Endothelial cell of umbilical vein (primary cell): ENCODE measurements around the gene AGO1. TPM values are rescaled to one million over a fixed set of nuclear protein-coding genes. Genes with fewer than 3 reads are reported as not detected.
"Not testable (repeated sequence)": the region's sequence is repeated elsewhere in the genome, so short reads cannot be mapped to it uniquely, and the experiment has no call there.

ENCODE experiments used
- BruUV-seq: library from RNA; stranded (reverse); fragments of 400-500 nt; replicated peaks from 2 replicates; lab custom pipeline; 2021; lab: Mats Ljungman, UMichigan
- CTCF ChIA-PET: fragments of 300-600, 350-600 bp; sonication (Branson Sonifier 250); formaldehyde crosslinking; loops from one replicate; lab custom pipeline; 2021; ENCODE audit warnings: antibody characterized with exemption, inconsistent platforms; lab: Charles Lee
- POLR2A ChIA-PET: fragments of 300-600, 350-600 bp; sonication (Branson Sonifier 250); formaldehyde crosslinking; loops from one replicate; lab custom pipeline; 2021; ENCODE audit warnings: antibody characterized with exemption, inconsistent platforms; lab: Charles Lee
- DNase-seq: peaks from one replicate; pipeline ENCODE4 v3.0.0-alpha.2; 2011; ENCODE audit warnings: low read depth, low spot score
- FAIRE-seq: peaks from 2 replicates; lab custom pipeline; 2011; peaks lifted over from hg19 to GRCh38; lab: Jason Lieb, UNC
- H2AFZ ChIP-seq: 2 replicates; pipeline ENCODE4 v1.6.0; 2012; ENCODE audit warnings: low read depth, low read length, control low read depth, inconsistent platforms
- H3K27ac ChIP-seq: 2 replicates; pipeline ENCODE4 v1.5.1; 2011; ENCODE audit warnings: low read depth, mild to moderate bottlenecking, control low read depth, low read length, moderate library complexity; ENCODE audit not compliant: insufficient read depth
- H3K27me3 ChIP-seq, 2 experiments: 2 replicates each; pipeline versions ENCODE4 v1.6.0 to v1.6.1; 2011; ENCODE audit warnings: low read length in 2 of 2, mixed read lengths in 1 of 2; ENCODE audit not compliant: control insufficient read depth in 2 of 2, insufficient read depth in 2 of 2
- H3K36me3 ChIP-seq, 2 experiments: 2 replicates in 1 of 2; 3 replicates in 1 of 2; pipeline ENCODE4 v1.5.1; 2011; ENCODE audit warnings: low read length in 2 of 2, mild to moderate bottlenecking in 1 of 2, moderate library complexity in 1 of 2; ENCODE audit not compliant: control insufficient read depth in 2 of 2, insufficient read depth in 2 of 2; ENCODE audit errors: extremely low read depth in 1 of 2
- H3K4me1 ChIP-seq: 3 replicates; pipeline ENCODE4 v1.5.1; 2011; ENCODE audit warnings: mild to moderate bottlenecking, low read length; ENCODE audit not compliant: control insufficient read depth, insufficient read depth; ENCODE audit errors: extremely low read depth
- H3K4me2 ChIP-seq: 2 replicates; pipeline ENCODE4 v1.6.1; 2011; ENCODE audit warnings: low read length, control low read depth, mixed read lengths; ENCODE audit not compliant: insufficient read depth
- H3K4me3 ChIP-seq, 3 experiments: fragments of 200-600 bp in 1 of 3; sonication (generic), shearing (Covaris generic) in 1 of 3; replicated peaks in 1 of 3; 2 replicates each; pipeline ENCODE4 v1.5.1; 2011 to 2016; ENCODE audit warnings: control low read depth in 3 of 3, low read length in 3 of 3, mild to moderate bottlenecking in 2 of 3, inconsistent platforms in 1 of 3, low read depth in 1 of 3, moderate library complexity in 1 of 3; ENCODE audit not compliant: insufficient read depth in 1 of 3
- H3K79me2 ChIP-seq: 2 replicates; pipeline ENCODE4 v1.6.0; 2012; ENCODE audit warnings: low read length, inconsistent platforms; ENCODE audit not compliant: control insufficient read depth, insufficient read depth
- H3K9ac ChIP-seq: replicated peaks from 2 replicates; pipeline ENCODE3; 2011; ENCODE audit warnings: low read length, control low read depth; ENCODE audit not compliant: insufficient read depth; ENCODE audit errors: extremely low read depth
- H3K9me1 ChIP-seq: replicated peaks from 3 replicates; pipeline ENCODE4 v1.6.0; 2011; ENCODE audit warnings: mild to moderate bottlenecking, low read length; ENCODE audit not compliant: control insufficient read depth, insufficient read depth; ENCODE audit errors: extremely low read depth
- H3K9me3 ChIP-seq: replicated peaks from 2 replicates; pipeline ENCODE4 v1.5.1; 2012; ENCODE audit warnings: low read length, inconsistent platforms; ENCODE audit not compliant: control insufficient read depth, insufficient read depth
- H4K20me1 ChIP-seq: replicated peaks from 2 replicates; pipeline ENCODE3; 2011; ENCODE audit warnings: mild to moderate bottlenecking, low read length; ENCODE audit not compliant: control insufficient read depth, insufficient read depth; ENCODE audit errors: extremely low read depth
- EZH2 ChIP-seq: IDR thresholded peaks from 2 replicates; pipeline ENCODE4 v1.6.1; 2012; ENCODE audit warnings: borderline replicate concordance, low read depth, mild to moderate bottlenecking, moderate library complexity, low read length, inconsistent platforms; ENCODE audit not compliant: severe bottlenecking
- FOS ChIP-seq: IDR thresholded peaks from 2 replicates; pipeline ENCODE4 v1.6.1; 2011; ENCODE audit warnings: mild to moderate bottlenecking, low read length, moderate library complexity, borderline replicate concordance; ENCODE audit not compliant: insufficient read depth
- GATA2 ChIP-seq: IDR thresholded peaks from 2 replicates; pipeline ENCODE4 v1.7.0; 2011; ENCODE audit warnings: low read depth, mild to moderate bottlenecking, moderate library complexity, mixed read lengths, low read length; ENCODE audit not compliant: insufficient read length, insufficient read depth
- JUN ChIP-seq: IDR thresholded peaks from 2 replicates; pipeline ENCODE4 v1.6.1; 2011; ENCODE audit warnings: borderline replicate concordance, low read depth; ENCODE audit not compliant: insufficient read length, insufficient read depth
- POLR2A ChIP-seq: IDR thresholded peaks from 2 replicates; pipeline ENCODE4 v1.6.1; 2012; ENCODE audit warnings: low read depth, mild to moderate bottlenecking, control low read depth, low read length
- POLR2AphosphoS5 ChIP-seq: IDR thresholded peaks from 2 replicates; pipeline ENCODE4 v1.6.1; 2012; ENCODE audit warnings: low read depth, mild to moderate bottlenecking, control low read depth, low read length, moderate library complexity; ENCODE audit not compliant: insufficient read depth
- dilution Hi-C: fragments of 300-500 bp; cut with MboI; formaldehyde crosslinking; loops from one replicate; pipeline ENCODE4 v1.15.0; 2019; ENCODE audit warnings: low sequenced_read_pairs; ENCODE audit not compliant: extremely low pct_ligation_motif_present
- intact Hi-C: fragments of 100-400 bp; cut with micrococcal nuclease; formaldehyde crosslinking; loops from one replicate; pipeline ENCODE4 v1.10.0; 2022
- polyA plus RNA-seq, 4 experiments: library from polyadenylated mRNA; depleted of rRNA in 3 of 4; stranded (reverse) in 3 of 4; unstranded in 1 of 4; fragments of >200 nt; gene quantifications; 2 replicates each; pipeline versions ENCODE4 v1.2.1 to v1.2.3, GENCODE V29; 2011 to 2012; ENCODE audit warnings: missing spikeins in 1 of 4
- total RNA-seq: library from RNA; stranded (reverse); gene quantifications from 2 replicates; pipeline ENCODE4 v1.2.3, GENCODE V29; 2021
- TF ChIP-seq, protein P1 (sequence below), 2 donors: IDR thresholded peaks; 1 replicate in 1 of 2; 2 replicates in 1 of 2; pipeline ENCODE4 v1.5.1; 2011; ENCODE audit warnings: low read length in 2 of 2, mild to moderate bottlenecking in 2 of 2, moderate library complexity in 2 of 2, control low read depth in 1 of 2, inconsistent platforms in 1 of 2, low read depth in 1 of 2; ENCODE audit not compliant: insufficient read depth in 1 of 2; ENCODE audit errors: extremely low read depth in 1 of 2
- TF ChIP-seq, protein P2 (sequence below): IDR thresholded peaks from 2 replicates; pipeline ENCODE4 v1.6.1; 2011; ENCODE audit not compliant: insufficient read depth, insufficient read length

Gene AGO1
- total and polyA plus RNA-seq, 2 donors (not counting 3 experiments of a cell fraction or from before 2014, with no cell fraction given): 10.8 to 31.0 TPM

DNA sequence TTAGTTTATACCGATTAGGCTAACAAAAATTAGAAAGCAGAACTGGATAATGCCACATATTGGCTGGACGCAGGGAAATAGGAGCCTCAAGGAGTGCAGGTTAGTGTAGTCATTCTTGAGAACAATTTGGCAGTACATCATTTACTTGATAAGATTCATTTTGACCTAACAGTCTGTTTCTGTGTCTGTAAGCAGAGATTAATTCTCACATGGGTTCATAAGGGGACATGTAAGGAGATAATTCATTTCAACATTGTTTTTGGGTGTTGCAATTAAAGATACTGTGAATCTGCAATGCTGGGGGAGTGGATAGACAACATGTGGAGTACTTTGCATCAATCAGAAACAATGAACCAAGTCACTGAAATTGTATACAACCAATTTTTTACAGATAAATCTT lies 79.9 kb downstream of the AGO1 start:
- Histone ChIP-seq H3K27me3 (no peaks in the 10 kb centered on the region), H3K79me2 (peaks cover 3% of the 10 kb centered on the region), H3K9ac (no peak overlapping the region), H3K4me1 (no peaks in the 10 kb centered on the region), H3K36me3 (no peaks in the 10 kb centered on the region), H3K4me2 (no peak overlapping the region), H3K4me3 (no peak overlapping the region), H3K9me3 (no peaks in the 10 kb centered on the region), H4K20me1 (no peaks in the 10 kb centered on the region), H2AFZ (no peak overlapping the region), H3K9me1 (no peaks in the 10 kb centered on the region), H3K27ac (no peak overlapping the region)
- ChIA-PET POLR2A (no interaction called here), CTCF (no interaction called here)
- TF ChIP-seq POLR2AphosphoS5 (no peak), POLR2A (no peak), GATA2 (no peak), EZH2 (no peak), FOS (no peak), JUN (no peak)
- TF ChIP-seq, protein P1, sequence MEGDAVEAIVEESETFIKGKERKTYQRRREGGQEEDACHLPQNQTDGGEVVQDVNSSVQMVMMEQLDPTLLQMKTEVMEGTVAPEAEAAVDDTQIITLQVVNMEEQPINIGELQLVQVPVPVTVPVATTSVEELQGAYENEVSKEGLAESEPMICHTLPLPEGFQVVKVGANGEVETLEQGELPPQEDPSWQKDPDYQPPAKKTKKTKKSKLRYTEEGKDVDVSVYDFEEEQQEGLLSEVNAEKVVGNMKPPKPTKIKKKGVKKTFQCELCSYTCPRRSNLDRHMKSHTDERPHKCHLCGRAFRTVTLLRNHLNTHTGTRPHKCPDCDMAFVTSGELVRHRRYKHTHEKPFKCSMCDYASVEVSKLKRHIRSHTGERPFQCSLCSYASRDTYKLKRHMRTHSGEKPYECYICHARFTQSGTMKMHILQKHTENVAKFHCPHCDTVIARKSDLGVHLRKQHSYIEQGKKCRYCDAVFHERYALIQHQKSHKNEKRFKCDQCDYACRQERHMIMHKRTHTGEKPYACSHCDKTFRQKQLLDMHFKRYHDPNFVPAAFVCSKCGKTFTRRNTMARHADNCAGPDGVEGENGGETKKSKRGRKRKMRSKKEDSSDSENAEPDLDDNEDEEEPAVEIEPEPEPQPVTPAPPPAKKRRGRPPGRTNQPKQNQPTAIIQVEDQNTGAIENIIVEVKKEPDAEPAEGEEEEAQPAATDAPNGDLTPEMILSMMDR (IDR thresholded peaks at IDR 0.05; ENCODE audit: extremely low read depth in 1 of 2, insufficient read depth in 1 of 2, low read depth in 1 of 2, low read length in 2 of 2): no peak
- TF ChIP-seq, protein P2, sequence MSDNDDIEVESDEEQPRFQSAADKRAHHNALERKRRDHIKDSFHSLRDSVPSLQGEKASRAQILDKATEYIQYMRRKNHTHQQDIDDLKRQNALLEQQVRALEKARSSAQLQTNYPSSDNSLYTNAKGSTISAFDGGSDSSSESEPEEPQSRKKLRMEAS: no peak
- BruUV-seq: no TSS peak
- intact Hi-C loops: no loop called here
- FAIRE-seq (no peak), DNase-seq (no peak)
- dilution Hi-C loops: no loop called here

DNA sequence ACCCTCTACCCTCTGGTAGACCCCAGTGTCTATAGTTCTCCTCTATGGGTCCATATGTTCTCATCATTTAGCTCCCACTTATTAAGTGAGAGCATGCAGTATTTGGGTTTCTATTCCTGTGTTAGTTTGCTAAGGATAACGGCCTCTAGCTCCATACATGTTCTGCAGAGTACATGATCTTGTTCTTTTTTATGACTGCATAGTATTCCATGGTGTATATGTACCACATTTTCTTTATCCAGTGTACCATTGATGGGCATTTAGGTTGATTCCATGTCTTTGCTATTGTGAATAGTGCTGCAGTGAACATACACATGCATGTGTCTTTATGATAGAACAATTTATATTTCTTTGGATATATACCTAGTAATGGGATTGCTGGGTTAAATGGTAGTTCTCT lies 81.3 kb downstream of the AGO1 start:
- POLR2A ChIA-PET, H3K36me3 ChIP-seq, H3K4me2 ChIP-seq, BruUV-seq, H3K9me1 ChIP-seq, intact Hi-C loops, H3K79me2 ChIP-seq, dilution Hi-C loops, H4K20me1 ChIP-seq, FAIRE-seq, H3K4me3 ChIP-seq, H3K27ac ChIP-seq, H3K27me3 ChIP-seq, H3K9me3 ChIP-seq, DNase-seq, CTCF ChIA-PET, H2AFZ ChIP-seq, H3K4me1 ChIP-seq, H3K9ac ChIP-seq: not testable (repeated sequence)
